Progenitor cell of endocrine pancreas (in vitro differentiated cells): Measurements from ENCODE around the gene SRPK2. TPM values are rescaled to one million over a fixed set of nuclear protein-coding genes. Genes with fewer than 3 reads are reported as not detected.

ENCODE experiments used
- DNase-seq: peaks from one replicate; pipeline ENCODE4 v3.0.0; 2021; ENCODE audit warnings: low spot score; ENCODE audit not compliant: unreplicated experiment
- H3K27ac Mint-ChIP-seq: 2 replicates; pipeline ENCODE4 v1.8.0; 2021; ENCODE audit warnings: mild to moderate bottlenecking, moderate library complexity, mixed read lengths
- H3K27me3 Mint-ChIP-seq: 2 replicates; pipeline ENCODE4 v1.8.0; 2021; ENCODE audit warnings: mixed read lengths
- H3K36me3 Mint-ChIP-seq: 2 replicates; pipeline ENCODE4 v1.8.0; 2022; ENCODE audit warnings: mixed read lengths; ENCODE audit not compliant: insufficient read depth
- H3K4me1 Mint-ChIP-seq: 2 replicates; pipeline ENCODE4 v1.8.0; 2021; ENCODE audit warnings: low read depth, mixed read lengths
- H3K4me3 Mint-ChIP-seq: 2 replicates; pipeline ENCODE4 v1.8.0; 2021; ENCODE audit warnings: low read depth, mild to moderate bottlenecking, moderate library complexity, mixed read lengths
- H3K9me3 Mint-ChIP-seq: 2 replicates; pipeline ENCODE4 v1.8.0; 2021; ENCODE audit warnings: low read depth, mixed read lengths
- CTCF ChIP-seq: fragments of 200-600 bp; sonication (generic); IDR thresholded peaks from one replicate; pipeline ENCODE4 v1.5.0; 2021; ENCODE audit warnings: antibody characterized with exemption, mild to moderate bottlenecking; ENCODE audit not compliant: unreplicated experiment
- total RNA-seq: library from RNA; stranded (reverse); gene quantifications from 2 replicates; pipeline ENCODE4 v1.2.1, GENCODE V29; 2021

The SRPK2 gene
- total RNA-seq, 1 donor from 2014 or later, result 78.8 TPM

- peaks cover 43% of the 10 kb centered on the region for H3K36me3 Mint-ChIP-seq
These were observed 224.0 kb downstream of the SRPK2 start for GRCh38 chr7:105164751-105165150.

GRCh38 chr7:105163718-105164117 lies 225.0 kb downstream of the SRPK2 start:
- Mint-ChIP-seq H3K27ac (no peak overlapping the region), H3K9me3 (peaks cover 3% of the 10 kb centered on the region), H3K4me3 (no peak overlapping the region), H3K4me1 (no peaks in the 10 kb centered on the region), H3K27me3 (no peaks in the 10 kb centered on the region), H3K36me3 (peaks cover 39% of the 10 kb centered on the region)
- no peak for DNase-seq
- TF ChIP-seq CTCF, result no peak

More at GRCh38 chr7:105164751-105165150, 224.0 kb downstream of the SRPK2 start:
- no peak for DNase-seq
- H3K4me3 Mint-ChIP-seq, result no peak overlapping the region
- TF ChIP-seq CTCF, result no peak
- peaks cover 3% of the 10 kb centered on the region for H3K9me3 Mint-ChIP-seq
- no peak overlapping the region for H3K27ac Mint-ChIP-seq
- H3K27me3 Mint-ChIP-seq, result no peaks in the 10 kb centered on the region
- H3K4me1 Mint-ChIP-seq, result no peaks in the 10 kb centered on the region

GRCh38 chr7:105161366-105161765 lies 227.4 kb downstream of the SRPK2 start:
- peaks cover 3% of the 10 kb centered on the region for H3K9me3 Mint-ChIP-seq
- no peaks in the 10 kb centered on the region for H3K27me3 Mint-ChIP-seq
- H3K4me1 Mint-ChIP-seq, result peaks cover 3% of the 10 kb centered on the region
- no peak for TF ChIP-seq CTCF
- peaks cover 28% of the 10 kb centered on the region for H3K36me3 Mint-ChIP-seq
- DNase-seq, result no peak
- peak overlapping the region; percentile 59 for H3K27ac Mint-ChIP-seq
- H3K4me3 Mint-ChIP-seq, result no peak overlapping the region

GRCh38 chr7:105157278-105157677 lies 231.4 kb downstream of the SRPK2 start:
- no peak for DNase-seq
- TF ChIP-seq CTCF, result no peak
- Mint-ChIP-seq H3K27me3 (no peaks in the 10 kb centered on the region), H3K4me3 (no peak overlapping the region), H3K27ac (peak overlapping the region; percentile 13), H3K4me1 (peaks cover 5% of the 10 kb centered on the region), H3K36me3 (peaks cover 6% of the 10 kb centered on the region), H3K9me3 (no peaks in the 10 kb centered on the region)

GRCh38 chr7:105156731-105157130 lies 232.0 kb downstream of the SRPK2 start:
- TF ChIP-seq CTCF, result no peak
- Mint-ChIP-seq H3K36me3 (peaks cover 6% of the 10 kb centered on the region), H3K9me3 (no peaks in the 10 kb centered on the region), H3K27me3 (no peaks in the 10 kb centered on the region), H3K27ac (no peak overlapping the region), H3K4me1 (peaks cover 5% of the 10 kb centered on the region), H3K4me3 (no peak overlapping the region)
- DNase-seq, result no peak
